ENCODE results near the gene ARHGEF28. TPM values are rescaled to one million over a fixed set of nuclear protein-coding genes. Genes with fewer than 3 reads are reported as not detected.

Gene ARHGEF28
- total RNA-seq, 1 donor from 2014 or later, result 44.9 TPM

GRCh38 chr5:73766902-73767301 is 140.9 kb downstream of the ARHGEF28 start:
- peaks cover 39% of the 10 kb centered on the region for H3K36me3 Mint-ChIP-seq (ENCODE audit: unreplicated experiment)
- peaks cover 20% of the 10 kb centered on the region for H3K9me3 Mint-ChIP-seq (ENCODE audit: unreplicated experiment)
- no peak for TF ChIP-seq CTCF (IDR thresholded peaks at IDR 0.05)
- no peak for DNase-seq (ENCODE audit: extremely low spot score, unreplicated experiment)
- H3K4me1 Mint-ChIP-seq (ENCODE audit: unreplicated experiment), result peaks cover 41% of the 10 kb centered on the region
- H3K27ac Mint-ChIP-seq (ENCODE audit: unreplicated experiment), result no peak overlapping the region
- no peak overlapping the region for H3K4me3 Mint-ChIP-seq (ENCODE audit: unreplicated experiment)
- H3K27me3 Mint-ChIP-seq (ENCODE audit: unreplicated experiment), result no peaks in the 10 kb centered on the region

- no peak for DNase-seq (ENCODE audit: extremely low spot score, unreplicated experiment)
- TF ChIP-seq CTCF (IDR thresholded peaks at IDR 0.05), result no peak
- Mint-ChIP-seq H3K27ac (ENCODE audit: unreplicated experiment) (peak overlapping the region; percentile 92), H3K27me3 (ENCODE audit: unreplicated experiment) (no peaks in the 10 kb centered on the region), H3K4me3 (ENCODE audit: unreplicated experiment) (peak overlapping the region; percentile 1), H3K4me1 (ENCODE audit: unreplicated experiment) (peaks cover 22% of the 10 kb centered on the region), H3K9me3 (ENCODE audit: unreplicated experiment) (peaks cover 14% of the 10 kb centered on the region), H3K36me3 (ENCODE audit: unreplicated experiment) (peaks cover 45% of the 10 kb centered on the region)
Measured at GRCh38 chr5:73770172-73771025, 144.4 kb downstream of the ARHGEF28 start.

- H3K4me3 Mint-ChIP-seq (ENCODE audit: unreplicated experiment), result no peak overlapping the region
- DNase-seq (ENCODE audit: extremely low spot score, unreplicated experiment), result no peak
Measured at GRCh38 chr5:73774924-73775323, 148.9 kb downstream of the ARHGEF28 start.

GRCh38 chr5:73776405-73776804 is 150.4 kb downstream of the ARHGEF28 start:
- no peak overlapping the region for H3K27ac Mint-ChIP-seq (ENCODE audit: unreplicated experiment)
- peaks cover 37% of the 10 kb centered on the region for H3K36me3 Mint-ChIP-seq (ENCODE audit: unreplicated experiment)
- H3K4me1 Mint-ChIP-seq (ENCODE audit: unreplicated experiment), result peaks cover 4% of the 10 kb centered on the region
- TF ChIP-seq CTCF (IDR thresholded peaks at IDR 0.05), result no peak
- H3K9me3 Mint-ChIP-seq (ENCODE audit: unreplicated experiment), result no peaks in the 10 kb centered on the region
- H3K4me3 Mint-ChIP-seq (ENCODE audit: unreplicated experiment), result no peak overlapping the region
- DNase-seq (ENCODE audit: extremely low spot score, unreplicated experiment), result no peak
- H3K27me3 Mint-ChIP-seq (ENCODE audit: unreplicated experiment), result no peaks in the 10 kb centered on the region

More at GRCh38 chr5:73774924-73775323, 148.9 kb downstream of the ARHGEF28 start:
- Mint-ChIP-seq H3K36me3 (ENCODE audit: unreplicated experiment) (peaks cover 31% of the 10 kb centered on the region), H3K27me3 (ENCODE audit: unreplicated experiment) (no peaks in the 10 kb centered on the region), H3K9me3 (ENCODE audit: unreplicated experiment) (no peaks in the 10 kb centered on the region), H3K27ac (ENCODE audit: unreplicated experiment) (no peak overlapping the region), H3K4me1 (ENCODE audit: unreplicated experiment) (peaks cover 18% of the 10 kb centered on the region)
- no peak for TF ChIP-seq CTCF (IDR thresholded peaks at IDR 0.05)

GRCh38 chr5:73777192-73777591 is 151.2 kb downstream of the ARHGEF28 start:
- Mint-ChIP-seq H3K36me3 (ENCODE audit: unreplicated experiment) (peaks cover 39% of the 10 kb centered on the region), H3K27ac (ENCODE audit: unreplicated experiment) (no peak overlapping the region), H3K9me3 (ENCODE audit: unreplicated experiment) (no peaks in the 10 kb centered on the region), H3K27me3 (ENCODE audit: unreplicated experiment) (no peaks in the 10 kb centered on the region), H3K4me1 (ENCODE audit: unreplicated experiment) (no peaks in the 10 kb centered on the region), H3K4me3 (ENCODE audit: unreplicated experiment) (no peak overlapping the region)
- DNase-seq (ENCODE audit: extremely low spot score, unreplicated experiment), result no peak
- TF ChIP-seq CTCF (IDR thresholded peaks at IDR 0.05), result no peak

Data from osteocyte (in vitro differentiated cells).